GM12878 (cell line): ENCODE measurements around the gene GTPBP6.

Experiments
- ATF7 ChIP-seq: fragments of 450-650 bp; IDR thresholded peaks from 2 replicates; pipeline ENCODE4 v1.6.1; 2016; ENCODE audit warnings: low read depth, mild to moderate bottlenecking
- CBFB ChIP-seq: IDR thresholded peaks from 2 replicates; pipeline ENCODE4 v1.6.1; 2016; ENCODE audit warnings: antibody characterized with exemption, low read depth
- CTCF ChIP-seq, 3 experiments: IDR thresholded peaks in 2 of 3; conservative IDR thresholded peaks in 1 of 3; 2 replicates each; pipeline ENCODE4 v1.5.1; 2011; ENCODE audit warnings: low read depth in 3 of 3, low read length in 3 of 3, mild to moderate bottlenecking in 3 of 3, control low read depth in 2 of 3, moderate library complexity in 2 of 3, inconsistent platforms in 1 of 3, mixed read lengths in 1 of 3; ENCODE audit not compliant: control insufficient read depth in 2 of 3, insufficient read depth in 1 of 3; ENCODE audit errors: extremely low read depth in 1 of 3
- IRF3 ChIP-seq: fragments of 450-650 bp; IDR thresholded peaks from 2 replicates; pipeline ENCODE4 v1.6.1; 2014; ENCODE audit warnings: mild to moderate bottlenecking
- MAX ChIP-seq: IDR thresholded peaks from 2 replicates; pipeline ENCODE4 v1.6.1; 2012; ENCODE audit warnings: low read depth, low read length, improper control_type of control experiment
- MTA3 ChIP-seq: IDR thresholded peaks from 2 replicates; pipeline ENCODE4 v1.6.1; 2012; ENCODE audit warnings: low read length, inconsistent platforms, borderline replicate concordance
- MXI1 ChIP-seq: fragments of 150-350 bp; IDR thresholded peaks from 2 replicates; pipeline ENCODE4 v1.6.1; 2011; ENCODE audit warnings: low read depth, mild to moderate bottlenecking, inconsistent platforms, low read length, improper control_type of control experiment
- NFIC ChIP-seq: IDR thresholded peaks from 2 replicates; pipeline ENCODE4 v1.6.1; 2012; ENCODE audit warnings: low read depth, mild to moderate bottlenecking, inconsistent platforms, low read length, moderate library complexity
- NR2F1 ChIP-seq: fragments of 450-650 bp; conservative IDR thresholded peaks from 2 replicates; pipeline ENCODE4 v1.6.1; 2017; ENCODE audit warnings: mild to moderate bottlenecking
- SRF ChIP-seq, 2 experiments: IDR thresholded peaks; 2 replicates each; pipeline ENCODE4 v1.6.1; 2011; ENCODE audit warnings: low read depth in 2 of 2, low read length in 2 of 2, mild to moderate bottlenecking in 1 of 2, moderate library complexity in 1 of 2
- ZBTB40 ChIP-seq: fragments of 450-650 bp; IDR thresholded peaks from 2 replicates; pipeline ENCODE4 v1.6.1; 2016; ENCODE audit warnings: mild to moderate bottlenecking, moderate library complexity, borderline replicate concordance

- TF ChIP-seq NFIC (no peak), NR2F1 (no peak), IRF3 (no peak), MXI1 (no peak), MTA3 (no peak), MAX (no peak), CTCF (IDR thresholded peaks at IDR 0.05 in 2 of 3, conservative IDR thresholded peaks at IDR 0.05 in 1 of 3; ENCODE audit: control insufficient read depth in 2 of 3, extremely low read depth in 1 of 3, insufficient read depth in 1 of 3, low read depth in 3 of 3, low read length in 3 of 3) (no peak), SRF (IDR thresholded peaks at IDR 0.05; ENCODE audit: low read depth in 2 of 2, low read length in 2 of 2) (no peak), CBFB (no peak), ZBTB40 (no peak), ATF7 (no peak)
Measured at GRCh38 chrX:311156-312129, 7.2 kb downstream of the GTPBP6 start.
